Head of caudate nucleus (tissue), 42 donors: ENCODE results near the gene ZFYVE1.
A peak's percentile ranks its signal among the peaks of the same experiment; 100 is the strongest.
"Not testable (repeated sequence)": the region's sequence is repeated elsewhere in the genome, so short reads cannot be mapped to it uniquely, and the experiment has no call there.

Experiments
- DNase-seq, 42 donors: peaks; one replicate each; pipeline versions ENCODE4 v3.0.0 to v3.0.0-alpha.2; 2020 to 2021; ENCODE audit warnings: mixed read lengths in 7 of 42
- intact Hi-C: fragments of 100-400 bp; cut with DNase I; formaldehyde crosslinking; loops from one replicate; pipeline ENCODE4 v1.15.0; 2022

The ZFYVE1 gene

GRCh38 chr14:73026845-73027542, at the start of gene ZFYVE1:
Gene ZFYVE1, minus strand, starts transcription at chr14:73027106. Its CDS starts 2,598 bp downstream, at chr14:73024508.
- DNase-seq = peak; percentile 95 to 100 (median 99)
- intact Hi-C loops = loop anchor here (2.0 kb wide), 1 partner anchor 32 kb away; the partner anchor contains the start of gene RBM25

GRCh38 chr14:73069585-73069984, 42.7 kb upstream of the ZFYVE1 start:
- intact Hi-C loops = no loop called here
- no peak for DNase-seq

GRCh38 chr14:73058922-73059673, 32.2 kb upstream of the ZFYVE1 start:
- intact Hi-C loops = loop anchor here (2.0 kb wide), 1 partner anchor 32 kb away; the partner anchor contains the start of gene ZFYVE1
- DNase-seq = peak in 14 of 42 donors; percentile 3 to 62 (median 27)

- intact Hi-C loops = loop anchor here (2.0 kb wide), 1 partner anchor 32 kb away; the partner anchor contains the start of gene ZFYVE1
These were observed 31.5 kb upstream of the ZFYVE1 start, which contains the start of gene RBM25 for GRCh38 chr14:73058224-73058921. Gene RBM25, plus strand, starts transcription at chr14:73058534. Its CDS starts 13,108 bp downstream, at chr14:73071642.

GRCh38 chr14:73057944-73058223, 31.0 kb upstream of the ZFYVE1 start:
- intact Hi-C loops = loop anchor here (2.0 kb wide), 1 partner anchor 31 kb away; the partner anchor contains the start of gene ZFYVE1
- no peak for DNase-seq

More at GRCh38 chr14:73058224-73058921, 31.5 kb upstream of the ZFYVE1 start, which contains the start of gene RBM25:
- peak; percentile 91 to 99 (median 97) for DNase-seq

- intact Hi-C loops = no loop called here
- DNase-seq = no peak
These were observed 28.3 kb upstream of the ZFYVE1 start for GRCh38 chr14:73055251-73055650.

GRCh38 chr14:73049428-73049827, 22.5 kb upstream of the ZFYVE1 start:
- intact Hi-C loops = no loop called here
- no peak for DNase-seq

- intact Hi-C loops = no loop called here
- no peak for DNase-seq
These were observed 20.9 kb upstream of the ZFYVE1 start for GRCh38 chr14:73047808-73048207.

- intact Hi-C loops, DNase-seq: not testable (repeated sequence)
These were observed 10.0 kb upstream of the ZFYVE1 start for GRCh38 chr14:73036706-73037450.

- intact Hi-C loops = loop anchor here (2.0 kb wide), 1 partner anchor 31 kb away; the partner anchor contains the start of gene RBM25
These were observed 1.1 kb upstream of the ZFYVE1 start for GRCh38 chr14:73027984-73028383.

GRCh38 chr14:73027546-73027945, 640 bp upstream of the ZFYVE1 start:
- DNase-seq = no peak
- intact Hi-C loops = loop anchor here (2.0 kb wide), 1 partner anchor 31 kb away; the partner anchor contains the start of gene RBM25

More at GRCh38 chr14:73027984-73028383, 1.1 kb upstream of the ZFYVE1 start:
- no peak for DNase-seq

- intact Hi-C loops = loop anchor here (2.0 kb wide), 1 partner anchor 32 kb away; the partner anchor contains the start of gene RBM25
- DNase-seq = peak in 6 of 42 donors; percentile 15 to 38 (median 23)
These were observed 562 bp downstream of the ZFYVE1 start for GRCh38 chr14:73026243-73026844.

- no peak for DNase-seq
- intact Hi-C loops = no loop called here
These were observed 1.4 kb downstream of the ZFYVE1 start for GRCh38 chr14:73025544-73025943.

GRCh38 chr14:73022051-73022450, 4.9 kb downstream of the ZFYVE1 start:
- intact Hi-C loops = no loop called here
- no peak for DNase-seq

GRCh38 chr14:73016011-73016410, 10.9 kb downstream of the ZFYVE1 start:
- DNase-seq, intact Hi-C loops: not testable (repeated sequence)

GRCh38 chr14:73015552-73015951, 11.4 kb downstream of the ZFYVE1 start:
- intact Hi-C loops, DNase-seq: not testable (repeated sequence)

- no peak for DNase-seq
- intact Hi-C loops = no loop called here
These were observed 12.8 kb downstream of the ZFYVE1 start for GRCh38 chr14:73014105-73014504.

GRCh38 chr14:73011189-73011588, 15.7 kb downstream of the ZFYVE1 start:
- DNase-seq, intact Hi-C loops: not testable (repeated sequence)
